ENCODE measurements around the gene PTH2.
"Not testable (repeated sequence)": the region's sequence is repeated elsewhere in the genome, so short reads cannot be mapped to it uniquely, and the experiment has no call there.

Gene PTH2

GRCh38 chr19:49461656-49462055 is 38.4 kb upstream of the PTH2 start:
- Histone ChIP-seq H3K27me3 (ENCODE audit: insufficient read depth, low read length) (no peaks in the 10 kb centered on the region), H3F3A (ENCODE audit: insufficient read depth, low read length) (no peaks in the 10 kb centered on the region), H3K36me3 (ENCODE audit: insufficient read depth, low read length) (peaks cover 10% of the 10 kb centered on the region; the same call in 1 of the 2 replicates), H2AFZ (ENCODE audit: low read length) (no peak overlapping the region), H3K27ac (ENCODE audit: low read depth, low read length, poor library complexity, severe bottlenecking) (no peak overlapping the region), H3K9me3 (ENCODE audit: low read length) (no peaks in the 10 kb centered on the region), H3K9ac (ENCODE audit: low read length) (no peak overlapping the region), H3K4me1 (ENCODE audit: insufficient read depth, low read length, severe bottlenecking) (peaks cover 14% of the 10 kb centered on the region), H3K79me2 (ENCODE audit: insufficient read depth, low read length) (no peaks in the 10 kb centered on the region), H3K4me2 (ENCODE audit: low read length) (no peak overlapping the region), H4K20me1 (ENCODE audit: insufficient read depth, low read length) (no peaks in the 10 kb centered on the region), H3K4me3 (ENCODE audit: low read depth, low read length, poor library complexity, severe bottlenecking) (no peak overlapping the region), H3K9me2 (ENCODE audit: low read depth, low read length) (no peaks in the 10 kb centered on the region)
- no peak for TF ChIP-seq CTCF (IDR thresholded peaks at IDR 0.05; ENCODE audit: low read length)
- no peak for TF ChIP-seq EZH2 (IDR thresholded peaks at IDR 0.05; ENCODE audit: borderline replicate concordance, low read length)

GRCh38 chr19:49461130-49461529 is 37.9 kb upstream of the PTH2 start:
- H3F3A ChIP-seq (ENCODE audit: insufficient read depth, low read length); H3K4me2 ChIP-seq (ENCODE audit: low read length); H3K9ac ChIP-seq (ENCODE audit: low read length); H3K27ac ChIP-seq (ENCODE audit: low read depth, low read length, poor library complexity, severe bottlenecking); H3K9me2 ChIP-seq (ENCODE audit: low read depth, low read length); H4K20me1 ChIP-seq (ENCODE audit: insufficient read depth, low read length); H3K9me3 ChIP-seq (ENCODE audit: low read length); H3K36me3 ChIP-seq (ENCODE audit: insufficient read depth, low read length); H3K27me3 ChIP-seq (ENCODE audit: insufficient read depth, low read length); H3K79me2 ChIP-seq (ENCODE audit: insufficient read depth, low read length); H2AFZ ChIP-seq (ENCODE audit: low read length); H3K4me3 ChIP-seq (ENCODE audit: low read depth, low read length, poor library complexity, severe bottlenecking): not testable (repeated sequence)
- H3K4me1 ChIP-seq (ENCODE audit: insufficient read depth, low read length, severe bottlenecking): peaks cover 14% of the 10 kb centered on the region

- no peaks in the 10 kb centered on the region for H3K27me3 ChIP-seq (ENCODE audit: insufficient read depth, low read length)
- no peaks in the 10 kb centered on the region for H3K9me3 ChIP-seq (ENCODE audit: low read length)
- H3K4me1 ChIP-seq (ENCODE audit: insufficient read depth, low read length, severe bottlenecking): peaks cover 15% of the 10 kb centered on the region
- no peaks in the 10 kb centered on the region for H4K20me1 ChIP-seq (ENCODE audit: insufficient read depth, low read length)
- peaks cover 11% of the 10 kb centered on the region; the same call in 1 of the 2 replicates for H3K36me3 ChIP-seq (ENCODE audit: insufficient read depth, low read length)
- H3F3A ChIP-seq (ENCODE audit: insufficient read depth, low read length): no peaks in the 10 kb centered on the region
- no peak overlapping the region for H3K27ac ChIP-seq (ENCODE audit: low read depth, low read length, poor library complexity, severe bottlenecking)
- H2AFZ ChIP-seq (ENCODE audit: low read length): no peak overlapping the region
- no peak overlapping the region for H3K4me3 ChIP-seq (ENCODE audit: low read depth, low read length, poor library complexity, severe bottlenecking)
- H3K4me2 ChIP-seq (ENCODE audit: low read length): no peak overlapping the region
- TF ChIP-seq CTCF (IDR thresholded peaks at IDR 0.05; ENCODE audit: low read length) (no peak), EZH2 (IDR thresholded peaks at IDR 0.05; ENCODE audit: borderline replicate concordance, low read length) (no peak)
- no peaks in the 10 kb centered on the region for H3K9me2 ChIP-seq (ENCODE audit: low read depth, low read length)
- no peak overlapping the region for H3K9ac ChIP-seq (ENCODE audit: low read length)
- no peaks in the 10 kb centered on the region for H3K79me2 ChIP-seq (ENCODE audit: insufficient read depth, low read length)
Measured at GRCh38 chr19:49459388-49459787, 36.1 kb upstream of the PTH2 start.

DNA sequence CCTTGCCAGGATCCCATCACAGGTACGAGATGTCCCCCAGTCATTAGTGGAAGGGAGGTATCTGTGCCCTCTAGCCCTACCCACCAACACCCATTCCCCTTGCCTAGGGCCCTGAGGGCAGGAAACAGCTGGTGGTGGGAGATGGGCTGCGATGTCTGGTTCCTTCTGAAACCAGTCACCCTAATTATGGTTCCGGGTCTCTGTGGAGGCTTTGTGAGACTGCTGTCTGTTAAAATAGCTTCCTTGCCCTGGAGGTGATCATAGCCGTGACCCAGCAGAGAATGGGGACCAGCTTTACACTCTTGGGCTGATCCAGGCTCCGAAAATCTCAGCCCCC is 35.3 kb upstream of the PTH2 start:
- H3K4me2 ChIP-seq (ENCODE audit: low read length): peak overlapping the region; percentile 47
- H4K20me1 ChIP-seq (ENCODE audit: insufficient read depth, low read length): no peaks in the 10 kb centered on the region
- no peaks in the 10 kb centered on the region for H3K27me3 ChIP-seq (ENCODE audit: insufficient read depth, low read length)
- H3K9ac ChIP-seq (ENCODE audit: low read length): peak overlapping the region; percentile 57; the same call in 1 of the 2 replicates
- no peak overlapping the region for H2AFZ ChIP-seq (ENCODE audit: low read length)
- peaks cover 22% of the 10 kb centered on the region for H3K4me1 ChIP-seq (ENCODE audit: insufficient read depth, low read length, severe bottlenecking)
- no peaks in the 10 kb centered on the region for H3K79me2 ChIP-seq (ENCODE audit: insufficient read depth, low read length)
- H3K9me2 ChIP-seq (ENCODE audit: low read depth, low read length): no peaks in the 10 kb centered on the region
- no peaks in the 10 kb centered on the region for H3K9me3 ChIP-seq (ENCODE audit: low read length)
- TF ChIP-seq CTCF (IDR thresholded peaks at IDR 0.05; ENCODE audit: low read length): no peak
- TF ChIP-seq EZH2 (IDR thresholded peaks at IDR 0.05; ENCODE audit: borderline replicate concordance, low read length): no peak
- peaks cover 13% of the 10 kb centered on the region; the same call in 1 of the 2 replicates for H3K36me3 ChIP-seq (ENCODE audit: insufficient read depth, low read length)
- peak overlapping the region; percentile 21 for H3K4me3 ChIP-seq (ENCODE audit: low read depth, low read length, poor library complexity, severe bottlenecking)
- H3K27ac ChIP-seq (ENCODE audit: low read depth, low read length, poor library complexity, severe bottlenecking): peak overlapping the region; percentile 71
- H3F3A ChIP-seq (ENCODE audit: insufficient read depth, low read length): no peaks in the 10 kb centered on the region

Measured in OCI-LY1 (cell line).